ENCODE measurements around the gene SMR3A.

GRCh38 chr4:70405765-70406164 is 45.2 kb downstream of the SMR3A start:
- TF ChIP-seq CTCF (conservative IDR thresholded peaks at IDR 0.05; ENCODE audit: low read depth, low read length): no peak
- no peak for TF ChIP-seq EZH2 (IDR thresholded peaks at IDR 0.05; ENCODE audit: low read length, unreplicated experiment)
- TF ChIP-seq EZH2phosphoT487 (IDR thresholded peaks at IDR 0.05; ENCODE audit: borderline replicate concordance, low read length): no peak

Data from PC-3 (cell line).